Measurements from ENCODE around the gene VPS37B. TPM values are rescaled to one million over a fixed set of nuclear protein-coding genes. Genes with fewer than 3 reads are reported as not detected.

Gene VPS37B
- polyA plus RNA-seq, 1 experiment: 18.1 TPM

- no peak overlapping the region for H3K4me3 ChIP-seq (ENCODE audit: low read depth, low read length)
- H3K27me3 ChIP-seq (ENCODE audit: control insufficient read depth, insufficient read depth, low read length): no peaks in the 10 kb centered on the region
- ChIA-PET CTCF (interaction anchor here (1.3 to 1.4 kb wide), 2 partner anchors 14 to 352 kb away, joined by 4 read pairs; no protein-coding TSS in a partner anchor), POLR2A (no interaction called here)
- TF ChIP-seq CTCF (IDR thresholded peaks at IDR 0.05; ENCODE audit: insufficient read depth, low read depth, low read length): no peak
- no peak for DNase-seq (ENCODE audit: low read depth)
- H3K36me3 ChIP-seq (ENCODE audit: control insufficient read depth, insufficient read depth, low read length): no peaks in the 10 kb centered on the region
Measured at GRCh38 chr12:122886161-122886560, 9.8 kb downstream of the VPS37B start.

- ChIA-PET CTCF (interaction anchor here (0.6 to 1.2 kb wide), 4 partner anchors 23 to 159 kb away, joined by 3 to 6 read pairs (median 4); no protein-coding TSS in a partner anchor), POLR2A (no interaction called here)
- Histone ChIP-seq H3K27me3 (ENCODE audit: control insufficient read depth, insufficient read depth, low read length) (no peaks in the 10 kb centered on the region), H3K36me3 (ENCODE audit: control insufficient read depth, insufficient read depth, low read length) (no peaks in the 10 kb centered on the region), H3K4me3 (ENCODE audit: low read depth, low read length) (no peak overlapping the region)
- DNase-seq (ENCODE audit: low read depth): no peak
- no peak for TF ChIP-seq CTCF (IDR thresholded peaks at IDR 0.05; ENCODE audit: insufficient read depth, low read depth, low read length)
Measured at GRCh38 chr12:122884860-122885259, 11.1 kb downstream of the VPS37B start.

- TF ChIP-seq CTCF (IDR thresholded peaks at IDR 0.05; ENCODE audit: insufficient read depth, low read depth, low read length): no peak
- DNase-seq (ENCODE audit: low read depth): no peak
- CTCF ChIA-PET: interaction anchor here (0.6 to 1.2 kb wide), 2 partner anchors 55 to 91 kb away, joined by 3 to 6 read pairs; no protein-coding TSS in a partner anchor
- POLR2A ChIA-PET: no interaction called here
- Histone ChIP-seq H3K4me3 (ENCODE audit: low read depth, low read length) (no peak overlapping the region), H3K27me3 (ENCODE audit: control insufficient read depth, insufficient read depth, low read length) (no peaks in the 10 kb centered on the region), H3K36me3 (ENCODE audit: control insufficient read depth, insufficient read depth, low read length) (no peaks in the 10 kb centered on the region)
Measured at GRCh38 chr12:122884091-122884826, 11.7 kb downstream of the VPS37B start.

- POLR2A ChIA-PET: no interaction called here
- TF ChIP-seq CTCF (IDR thresholded peaks at IDR 0.05; ENCODE audit: insufficient read depth, low read depth, low read length): no peak
Measured at GRCh38 chr12:122882908-122883558, 12.9 kb downstream of the VPS37B start.

GRCh38 chr12:122880668-122881067 is 15.3 kb downstream of the VPS37B start:
- CTCF ChIA-PET: interaction anchor here (0.8 to 3.5 kb wide), 8 partner anchors 9 to 74 kb away, joined by 3 to 24 read pairs (median 4); no protein-coding TSS in a partner anchor
- Histone ChIP-seq H3K27me3 (ENCODE audit: control insufficient read depth, insufficient read depth, low read length) (no peaks in the 10 kb centered on the region), H3K4me3 (ENCODE audit: low read depth, low read length) (no peak overlapping the region), H3K36me3 (ENCODE audit: control insufficient read depth, insufficient read depth, low read length) (no peaks in the 10 kb centered on the region; the same call in 1 of the 2 replicates)
- DNase-seq (ENCODE audit: low read depth): no peak
- POLR2A ChIA-PET: no interaction called here
- peak; percentile 57 for TF ChIP-seq CTCF (IDR thresholded peaks at IDR 0.05; ENCODE audit: insufficient read depth, low read depth, low read length)

More at GRCh38 chr12:122882908-122883558, 12.9 kb downstream of the VPS37B start:
- H3K4me3 ChIP-seq (ENCODE audit: low read depth, low read length): no peak overlapping the region
- H3K27me3 ChIP-seq (ENCODE audit: control insufficient read depth, insufficient read depth, low read length): no peaks in the 10 kb centered on the region
- DNase-seq (ENCODE audit: low read depth): no peak
- no peaks in the 10 kb centered on the region; the same call in 1 of the 2 replicates for H3K36me3 ChIP-seq (ENCODE audit: control insufficient read depth, insufficient read depth, low read length)
- CTCF ChIA-PET: interaction anchor here (1.7 to 3.5 kb wide), 2 partner anchors 12 to 68 kb away, joined by 4 to 24 read pairs; no protein-coding TSS in a partner anchor
